HL-60 (cell line): ENCODE measurements around the gene ARIH1.

Source experiments
- CTCF ChIP-seq: IDR thresholded peaks from one replicate; pipeline ENCODE4 v1.5.1; 2011; ENCODE audit warnings: low read length, control low read depth, inconsistent platforms; ENCODE audit not compliant: insufficient read depth
- GABPA ChIP-seq: IDR thresholded peaks from 2 replicates; pipeline ENCODE4 v1.6.1; 2012; ENCODE audit warnings: low read depth
- POLR2AphosphoS5 ChIP-seq: IDR thresholded peaks from 2 replicates; pipeline ENCODE4 v1.6.1; 2012; ENCODE audit warnings: low read depth
- REST ChIP-seq: IDR thresholded peaks from 2 replicates; pipeline ENCODE4 v1.6.1; 2012; ENCODE audit warnings: low read depth; ENCODE audit not compliant: insufficient replicate concordance
- SPI1 ChIP-seq: IDR thresholded peaks from 2 replicates; pipeline ENCODE4 v1.6.1; 2012; ENCODE audit warnings: low read depth, mild to moderate bottlenecking, borderline replicate concordance

GRCh38 chr15:72559781-72560180, 85.7 kb downstream of the ARIH1 start:
- TF ChIP-seq CTCF (no peak), POLR2AphosphoS5 (no peak), REST (no peak), GABPA (no peak), SPI1 (no peak)
